Trophoblast cell (in vitro differentiated cells and primary cell): Measurements from ENCODE around the gene CWC27.

Experiments
- DNase-seq, 2 donors: peaks; one replicate each; pipeline ENCODE4 v3.0.0-alpha.2; 2016
- H2AFZ ChIP-seq: 2 replicates; pipeline ENCODE4 v1.6.1; 2013; ENCODE audit warnings: low read length, moderate library complexity, mild to moderate bottlenecking; ENCODE audit not compliant: insufficient read depth, poor library complexity
- H2AK5ac ChIP-seq: 2 replicates; pipeline ENCODE4 v1.6.1; 2013; ENCODE audit warnings: mild to moderate bottlenecking, low read length
- H2BK120ac ChIP-seq: 2 replicates; pipeline ENCODE4 v1.6.1; 2013; ENCODE audit warnings: low read length, mild to moderate bottlenecking, moderate library complexity; ENCODE audit not compliant: insufficient read depth, poor library complexity
- H2BK12ac ChIP-seq: 2 replicates; pipeline ENCODE4 v1.6.1; 2013; ENCODE audit warnings: mild to moderate bottlenecking, low read length, moderate library complexity
- H2BK5ac ChIP-seq: 2 replicates; pipeline ENCODE4 v1.6.1; 2013; ENCODE audit warnings: low read length, low read depth, moderate library complexity, mild to moderate bottlenecking; ENCODE audit not compliant: poor library complexity
- H3K14ac ChIP-seq: 2 replicates; pipeline ENCODE4 v1.6.1; 2013; ENCODE audit warnings: mild to moderate bottlenecking, low read length
- H3K18ac ChIP-seq: 2 replicates; pipeline ENCODE4 v1.6.1; 2013; ENCODE audit warnings: mild to moderate bottlenecking, low read length
- H3K23ac ChIP-seq: 2 replicates; pipeline ENCODE4 v1.6.1; 2013; ENCODE audit warnings: low read length
- H3K27ac ChIP-seq: 2 replicates; pipeline ENCODE4 v1.5.1; 2013; ENCODE audit warnings: low read depth, mild to moderate bottlenecking, inconsistent platforms, low read length, moderate library complexity
- H3K27me3 ChIP-seq: 2 replicates; pipeline ENCODE4 v1.6.1; 2013; ENCODE audit warnings: inconsistent platforms, mild to moderate bottlenecking, low read length, moderate library complexity; ENCODE audit not compliant: insufficient read depth
- H3K36me3 ChIP-seq, 2 experiments: 1 replicate in 1 of 2; 2 replicates in 1 of 2; pipeline ENCODE4 v1.6.1; 2013; ENCODE audit warnings: low read length in 2 of 2, mild to moderate bottlenecking in 2 of 2, moderate library complexity in 1 of 2; ENCODE audit not compliant: insufficient read depth in 2 of 2, control insufficient read depth in 1 of 2
- H3K4ac ChIP-seq: 2 replicates; pipeline ENCODE4 v1.6.1; 2013; ENCODE audit warnings: low read depth, mild to moderate bottlenecking, low read length, moderate library complexity
- H3K4me1 ChIP-seq, 2 experiments: 1 replicate in 1 of 2; 2 replicates in 1 of 2; pipeline ENCODE4 v1.6.1; 2013; ENCODE audit warnings: low read length in 2 of 2, mild to moderate bottlenecking in 2 of 2, moderate library complexity in 1 of 2; ENCODE audit not compliant: insufficient read depth in 2 of 2, control insufficient read depth in 1 of 2
- H3K4me2 ChIP-seq: 2 replicates; pipeline ENCODE4 v1.6.1; 2013; ENCODE audit warnings: inconsistent platforms, mild to moderate bottlenecking, low read length, moderate library complexity
- H3K4me3 ChIP-seq: 2 replicates; pipeline ENCODE4 v1.5.1; 2013; ENCODE audit warnings: mild to moderate bottlenecking, low read depth, low read length, inconsistent platforms
- H3K79me1 ChIP-seq: one replicate; pipeline ENCODE4 v1.6.1; 2013; ENCODE audit warnings: low read length
- H3K79me2 ChIP-seq: 2 replicates; pipeline ENCODE4 v1.6.1; 2013; ENCODE audit warnings: low read length, mild to moderate bottlenecking; ENCODE audit not compliant: control insufficient read depth, insufficient read depth, poor library complexity
- H3K9ac ChIP-seq: 2 replicates; pipeline ENCODE4 v1.6.1; 2013; ENCODE audit warnings: mild to moderate bottlenecking, low read length
- H3K9me3 ChIP-seq: 2 replicates; pipeline ENCODE4 v1.6.1; 2013; ENCODE audit warnings: low read depth, mild to moderate bottlenecking, control low read depth, inconsistent platforms, low read length; ENCODE audit not compliant: insufficient read depth
- H4K12ac ChIP-seq: 2 replicates; pipeline ENCODE4 v1.6.1; 2013; ENCODE audit warnings: low read depth, mild to moderate bottlenecking, low read length, moderate library complexity
- H4K8ac ChIP-seq: 2 replicates; pipeline ENCODE4 v1.6.1; 2013; ENCODE audit warnings: low read depth, mild to moderate bottlenecking, low read length, moderate library complexity
- H4K91ac ChIP-seq: one replicate; pipeline ENCODE4 v1.6.1; 2013; ENCODE audit warnings: low read depth, mild to moderate bottlenecking, low read length, moderate library complexity
- WGBS: extraction: QIAGEN DNeasy Blood & Tissue Kit; methylation state at CpG from one replicate; pipeline ENCODE4 v1.1.7; 2013; ENCODE audit warnings: missing lambda C conversion rate; ENCODE audit not compliant: insufficient read length, insufficient coverage; ENCODE audit errors: extremely low coverage; 5-methylcytosine and 5-hydroxymethylcytosine counted together

Gene CWC27

DNA sequence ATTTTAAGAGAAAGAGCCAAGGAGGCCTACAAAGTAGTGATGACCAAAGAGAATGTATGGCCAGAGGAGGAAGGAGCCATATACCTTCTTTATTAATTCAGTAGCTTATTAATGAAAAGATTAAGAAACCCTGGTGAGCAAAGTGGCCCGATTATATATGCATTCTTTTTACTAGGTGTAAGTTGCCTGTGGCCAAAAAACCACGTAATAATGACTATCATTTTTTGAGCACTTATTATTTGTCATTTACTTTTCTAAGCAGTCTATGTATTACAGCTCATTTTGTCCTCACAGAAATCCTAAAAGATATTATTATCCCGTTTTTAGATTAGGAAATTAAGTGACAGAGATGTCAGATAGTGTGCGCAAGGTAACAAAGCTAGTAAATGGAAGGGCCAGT, 3.0 kb downstream of the CWC27 start:
- WGBS = no CpG with 5 or more reads among the region's 4 CpGs
- no peak overlapping the region for H3K4ac ChIP-seq
- no peak overlapping the region for H3K23ac ChIP-seq
- peaks cover 4 to 6% of the 10 kb centered on the region in 2 experiments for H3K4me1 ChIP-seq
- no peak overlapping the region for H4K8ac ChIP-seq
- no peak overlapping the region for H3K4me3 ChIP-seq
- no peak overlapping the region for H3K4me2 ChIP-seq
- H3K27ac ChIP-seq = no peak overlapping the region
- no peak overlapping the region for H2AK5ac ChIP-seq
- no peak for DNase-seq
- no peak overlapping the region for H2BK120ac ChIP-seq
- no peaks in the 10 kb centered on the region for H3K36me3 ChIP-seq
- H3K79me2 ChIP-seq = peaks cover 7% of the 10 kb centered on the region
- H3K14ac ChIP-seq = no peak overlapping the region
- no peak overlapping the region for H2AFZ ChIP-seq
- H2BK5ac ChIP-seq = no peak overlapping the region
- no peak overlapping the region for H3K18ac ChIP-seq
- H3K27me3 ChIP-seq = no peaks in the 10 kb centered on the region
- H3K9me3 ChIP-seq = no peaks in the 10 kb centered on the region
- no peak overlapping the region for H2BK12ac ChIP-seq
- H4K91ac ChIP-seq = no peak overlapping the region
- no peak overlapping the region for H4K12ac ChIP-seq
- no peak overlapping the region for H3K9ac ChIP-seq
- peaks cover 6% of the 10 kb centered on the region for H3K79me1 ChIP-seq

DNA sequence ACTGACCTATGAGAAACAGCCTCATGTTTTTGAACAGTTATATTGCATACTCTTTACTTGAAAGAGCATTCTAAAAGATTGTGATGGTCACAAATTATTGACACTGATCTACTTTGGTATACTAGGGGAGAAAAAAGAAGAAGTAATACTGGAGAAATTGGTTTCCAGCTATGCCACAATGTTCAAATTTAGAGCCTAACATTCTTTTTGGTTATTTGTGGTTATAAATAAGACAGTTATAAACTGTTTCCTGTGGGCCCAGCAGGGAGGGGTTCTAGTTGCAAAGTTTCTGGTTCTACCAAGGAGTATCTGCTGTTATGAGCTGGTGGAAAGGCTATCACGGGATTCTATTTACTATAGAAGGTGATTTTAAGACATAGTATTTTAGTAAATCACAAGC, 4.8 kb downstream of the CWC27 start:
- Histone ChIP-seq H2BK5ac (no peak overlapping the region), H2BK12ac (no peak overlapping the region), H3K4me2 (no peak overlapping the region), H3K27me3 (no peaks in the 10 kb centered on the region), H3K9me3 (no peaks in the 10 kb centered on the region), H3K14ac (no peak overlapping the region), H2AK5ac (no peak overlapping the region), H3K79me1 (no peaks in the 10 kb centered on the region), H3K4me3 (no peak overlapping the region), H4K91ac (no peak overlapping the region), H3K18ac (no peak overlapping the region), H3K9ac (no peak overlapping the region), H4K12ac (no peak overlapping the region), H3K4ac (no peak overlapping the region), H4K8ac (no peak overlapping the region), H3K27ac (no peak overlapping the region), H3K4me1 (peaks cover 0 to 2% of the 10 kb centered on the region in 2 experiments), H2AFZ (no peak overlapping the region), H3K23ac (no peak overlapping the region), H2BK120ac (no peak overlapping the region), H3K79me2 (no peaks in the 10 kb centered on the region), H3K36me3 (no peaks in the 10 kb centered on the region)
- DNase-seq = no peak
- no CpG with 5 or more reads among the region's 1 CpG for WGBS

DNA sequence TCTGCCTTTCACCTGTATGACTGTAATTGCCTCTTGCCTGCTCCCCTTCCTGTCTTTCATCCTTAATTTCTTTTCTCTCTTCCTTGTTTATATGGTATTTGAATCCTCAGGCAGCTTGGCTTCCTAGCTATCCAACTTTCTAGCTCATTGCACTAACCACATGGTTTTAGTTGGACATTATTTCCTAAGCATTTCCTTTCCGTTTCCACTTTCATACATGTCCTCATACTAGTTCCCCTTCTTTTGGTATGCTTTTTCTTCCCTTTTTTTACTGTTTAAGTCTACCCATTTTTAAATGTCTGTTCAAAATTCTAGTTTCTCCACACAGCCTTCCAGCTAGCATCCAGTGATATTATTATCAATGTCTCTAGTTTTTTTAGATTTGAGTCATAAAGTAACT, 6.6 kb downstream of the CWC27 start:
- no peaks in the 10 kb centered on the region for H3K36me3 ChIP-seq
- H3K18ac ChIP-seq = no peak overlapping the region
- H3K9ac ChIP-seq = no peak overlapping the region
- no peaks in the 10 kb centered on the region for H3K9me3 ChIP-seq
- no peak overlapping the region for H3K4ac ChIP-seq
- H2AK5ac ChIP-seq = no peak overlapping the region
- DNase-seq = no peak
- H3K4me2 ChIP-seq = no peak overlapping the region
- no peaks in the 10 kb centered on the region for H3K4me1 ChIP-seq
- H3K79me2 ChIP-seq = no peaks in the 10 kb centered on the region
- H2BK5ac ChIP-seq = no peak overlapping the region
- no peaks in the 10 kb centered on the region for H3K79me1 ChIP-seq
- WGBS = no CpG with 5 or more reads among the region's 1 CpG
- no peak overlapping the region for H4K8ac ChIP-seq
- H3K27ac ChIP-seq = no peak overlapping the region
- H2AFZ ChIP-seq = no peak overlapping the region
- no peaks in the 10 kb centered on the region for H3K27me3 ChIP-seq
- H3K23ac ChIP-seq = no peak overlapping the region
- H2BK12ac ChIP-seq = no peak overlapping the region
- H4K91ac ChIP-seq = no peak overlapping the region
- no peak overlapping the region for H3K14ac ChIP-seq
- no peak overlapping the region for H2BK120ac ChIP-seq
- H3K4me3 ChIP-seq = no peak overlapping the region
- H4K12ac ChIP-seq = no peak overlapping the region

DNA sequence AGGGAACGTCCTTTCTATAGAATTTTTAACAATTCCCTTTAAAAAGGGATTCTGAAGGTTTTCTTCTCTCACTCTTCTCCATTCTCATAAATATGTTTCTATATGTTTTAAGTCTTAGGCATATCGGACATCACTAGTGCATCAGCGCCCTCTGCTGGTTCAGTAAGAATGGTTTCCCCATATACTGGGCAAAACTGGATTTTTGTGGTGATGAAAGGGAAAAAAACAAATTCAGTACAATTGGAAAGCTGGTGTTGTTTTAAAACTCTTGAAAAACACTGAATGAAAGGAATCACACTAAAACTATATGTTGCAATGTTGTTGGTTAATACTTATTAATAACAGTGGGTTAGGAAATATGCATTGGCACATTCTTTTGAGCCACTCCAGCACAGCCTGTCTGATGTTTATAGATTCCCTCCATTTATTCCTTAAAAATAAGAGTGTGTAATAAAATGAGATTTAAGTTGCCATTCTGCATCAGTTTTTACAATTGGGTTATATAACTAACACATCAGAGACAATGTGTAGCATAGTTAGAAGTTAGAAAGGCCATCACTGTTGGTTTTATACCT, 15.8 kb downstream of the CWC27 start:
- no CpG with 5 or more reads among the region's 3 CpGs for WGBS
- no peaks in the 10 kb centered on the region for H3K79me2 ChIP-seq
- H3K36me3 ChIP-seq = peaks cover 3% of the 10 kb centered on the region in 2 experiments
- H4K12ac ChIP-seq = no peak overlapping the region
- no peaks in the 10 kb centered on the region for H3K79me1 ChIP-seq
- no peak overlapping the region for H3K4me3 ChIP-seq
- no peak overlapping the region for H2BK5ac ChIP-seq
- no peak overlapping the region for H3K9ac ChIP-seq
- H3K18ac ChIP-seq = no peak overlapping the region
- H3K4me1 ChIP-seq = no peaks in the 10 kb centered on the region
- H2AK5ac ChIP-seq = no peak overlapping the region
- DNase-seq = peak; percentile 58 to 91
- H3K9me3 ChIP-seq = no peaks in the 10 kb centered on the region
- H2BK12ac ChIP-seq = no peak overlapping the region
- no peak overlapping the region for H3K23ac ChIP-seq
- no peak overlapping the region for H3K14ac ChIP-seq
- no peak overlapping the region for H3K4ac ChIP-seq
- H3K4me2 ChIP-seq = no peak overlapping the region
- no peaks in the 10 kb centered on the region for H3K27me3 ChIP-seq
- no peak overlapping the region for H3K27ac ChIP-seq
- H2AFZ ChIP-seq = no peak overlapping the region
- H2BK120ac ChIP-seq = no peak overlapping the region
- no peak overlapping the region for H4K8ac ChIP-seq
- H4K91ac ChIP-seq = no peak overlapping the region
